Endothelial cell of umbilical vein (primary cell): ENCODE results near the gene NR6A1. TPM values are rescaled to one million over a fixed set of nuclear protein-coding genes. Genes with fewer than 3 reads are reported as not detected.

Source experiments
- BruUV-seq: library from RNA; stranded (reverse); fragments of 400-500 nt; replicated peaks from 2 replicates; lab custom pipeline; 2021; lab: Mats Ljungman, UMichigan
- CTCF ChIA-PET: fragments of 300-600, 350-600 bp; sonication (Branson Sonifier 250); formaldehyde crosslinking; loops from one replicate; lab custom pipeline; 2021; ENCODE audit warnings: antibody characterized with exemption, inconsistent platforms; lab: Charles Lee
- POLR2A ChIA-PET: fragments of 300-600, 350-600 bp; sonication (Branson Sonifier 250); formaldehyde crosslinking; loops from one replicate; lab custom pipeline; 2021; ENCODE audit warnings: antibody characterized with exemption, inconsistent platforms; lab: Charles Lee
- DNase-seq: peaks from one replicate; pipeline ENCODE4 v3.0.0-alpha.2; 2011; ENCODE audit warnings: low read depth, low spot score
- FAIRE-seq: peaks from 2 replicates; lab custom pipeline; 2011; peaks lifted over from hg19 to GRCh38; lab: Jason Lieb, UNC
- H2AFZ ChIP-seq: 2 replicates; pipeline ENCODE4 v1.6.0; 2012; ENCODE audit warnings: low read depth, low read length, control low read depth, inconsistent platforms
- H3K27ac ChIP-seq: 2 replicates; pipeline ENCODE4 v1.5.1; 2011; ENCODE audit warnings: low read depth, mild to moderate bottlenecking, control low read depth, low read length, moderate library complexity; ENCODE audit not compliant: insufficient read depth
- H3K27me3 ChIP-seq, 2 experiments: 2 replicates each; pipeline versions ENCODE4 v1.6.0 to v1.6.1; 2011; ENCODE audit warnings: low read length in 2 of 2, mixed read lengths in 1 of 2; ENCODE audit not compliant: control insufficient read depth in 2 of 2, insufficient read depth in 2 of 2
- H3K36me3 ChIP-seq, 2 experiments: 2 replicates in 1 of 2; 3 replicates in 1 of 2; pipeline ENCODE4 v1.5.1; 2011; ENCODE audit warnings: low read length in 2 of 2, mild to moderate bottlenecking in 1 of 2, moderate library complexity in 1 of 2; ENCODE audit not compliant: control insufficient read depth in 2 of 2, insufficient read depth in 2 of 2; ENCODE audit errors: extremely low read depth in 1 of 2
- H3K4me1 ChIP-seq: 3 replicates; pipeline ENCODE4 v1.5.1; 2011; ENCODE audit warnings: mild to moderate bottlenecking, low read length; ENCODE audit not compliant: control insufficient read depth, insufficient read depth; ENCODE audit errors: extremely low read depth
- H3K4me2 ChIP-seq: 2 replicates; pipeline ENCODE4 v1.6.1; 2011; ENCODE audit warnings: low read length, control low read depth, mixed read lengths; ENCODE audit not compliant: insufficient read depth
- H3K4me3 ChIP-seq, 3 experiments: fragments of 200-600 bp in 1 of 3; sonication (generic), shearing (Covaris generic) in 1 of 3; replicated peaks in 1 of 3; 2 replicates each; pipeline ENCODE4 v1.5.1; 2011 to 2016; ENCODE audit warnings: control low read depth in 3 of 3, low read length in 3 of 3, mild to moderate bottlenecking in 2 of 3, inconsistent platforms in 1 of 3, low read depth in 1 of 3, moderate library complexity in 1 of 3; ENCODE audit not compliant: insufficient read depth in 1 of 3
- H3K79me2 ChIP-seq: 2 replicates; pipeline ENCODE4 v1.6.0; 2012; ENCODE audit warnings: low read length, inconsistent platforms; ENCODE audit not compliant: control insufficient read depth, insufficient read depth
- H3K9ac ChIP-seq: replicated peaks from 2 replicates; pipeline ENCODE3; 2011; ENCODE audit warnings: low read length, control low read depth; ENCODE audit not compliant: insufficient read depth; ENCODE audit errors: extremely low read depth
- H3K9me1 ChIP-seq: replicated peaks from 3 replicates; pipeline ENCODE4 v1.6.0; 2011; ENCODE audit warnings: mild to moderate bottlenecking, low read length; ENCODE audit not compliant: control insufficient read depth, insufficient read depth; ENCODE audit errors: extremely low read depth
- H3K9me3 ChIP-seq: replicated peaks from 2 replicates; pipeline ENCODE4 v1.5.1; 2012; ENCODE audit warnings: low read length, inconsistent platforms; ENCODE audit not compliant: control insufficient read depth, insufficient read depth
- H4K20me1 ChIP-seq: replicated peaks from 2 replicates; pipeline ENCODE3; 2011; ENCODE audit warnings: mild to moderate bottlenecking, low read length; ENCODE audit not compliant: control insufficient read depth, insufficient read depth; ENCODE audit errors: extremely low read depth
- CTCF ChIP-seq, 2 donors: IDR thresholded peaks; 1 replicate in 1 of 2; 2 replicates in 1 of 2; pipeline ENCODE4 v1.5.1; 2011; ENCODE audit warnings: low read length in 2 of 2, mild to moderate bottlenecking in 2 of 2, moderate library complexity in 2 of 2, control low read depth in 1 of 2, inconsistent platforms in 1 of 2, low read depth in 1 of 2; ENCODE audit not compliant: insufficient read depth in 1 of 2; ENCODE audit errors: extremely low read depth in 1 of 2
- EZH2 ChIP-seq: IDR thresholded peaks from 2 replicates; pipeline ENCODE4 v1.6.1; 2012; ENCODE audit warnings: borderline replicate concordance, low read depth, mild to moderate bottlenecking, moderate library complexity, low read length, inconsistent platforms; ENCODE audit not compliant: severe bottlenecking
- FOS ChIP-seq: IDR thresholded peaks from 2 replicates; pipeline ENCODE4 v1.6.1; 2011; ENCODE audit warnings: mild to moderate bottlenecking, low read length, moderate library complexity, borderline replicate concordance; ENCODE audit not compliant: insufficient read depth
- GATA2 ChIP-seq: IDR thresholded peaks from 2 replicates; pipeline ENCODE4 v1.7.0; 2011; ENCODE audit warnings: low read depth, mild to moderate bottlenecking, moderate library complexity, mixed read lengths, low read length; ENCODE audit not compliant: insufficient read length, insufficient read depth
- JUN ChIP-seq: IDR thresholded peaks from 2 replicates; pipeline ENCODE4 v1.6.1; 2011; ENCODE audit warnings: borderline replicate concordance, low read depth; ENCODE audit not compliant: insufficient read length, insufficient read depth
- MAX ChIP-seq: IDR thresholded peaks from 2 replicates; pipeline ENCODE4 v1.6.1; 2011; ENCODE audit not compliant: insufficient read depth, insufficient read length
- MYC ChIP-seq: IDR thresholded peaks from one replicate; pipeline ENCODE4 v1.6.1; 2011; ENCODE audit warnings: mild to moderate bottlenecking, low read depth, low read length
- POLR2A ChIP-seq: IDR thresholded peaks from 2 replicates; pipeline ENCODE4 v1.6.1; 2012; ENCODE audit warnings: low read depth, mild to moderate bottlenecking, control low read depth, low read length
- POLR2AphosphoS5 ChIP-seq: IDR thresholded peaks from 2 replicates; pipeline ENCODE4 v1.6.1; 2012; ENCODE audit warnings: low read depth, mild to moderate bottlenecking, control low read depth, low read length, moderate library complexity; ENCODE audit not compliant: insufficient read depth
- dilution Hi-C: fragments of 300-500 bp; cut with MboI; formaldehyde crosslinking; loops from one replicate; pipeline ENCODE4 v1.15.0; 2019; ENCODE audit warnings: low sequenced_read_pairs; ENCODE audit not compliant: extremely low pct_ligation_motif_present
- intact Hi-C: fragments of 100-400 bp; cut with micrococcal nuclease; formaldehyde crosslinking; loops from one replicate; pipeline ENCODE4 v1.10.0; 2022
- polyA plus RNA-seq, 4 experiments: library from polyadenylated mRNA; depleted of rRNA in 3 of 4; stranded (reverse) in 3 of 4; unstranded in 1 of 4; fragments of >200 nt; gene quantifications; 2 replicates each; pipeline versions ENCODE4 v1.2.1 to v1.2.3, GENCODE V29; 2011 to 2012; ENCODE audit warnings: missing spikeins in 1 of 4
- total RNA-seq: library from RNA; stranded (reverse); gene quantifications from 2 replicates; pipeline ENCODE4 v1.2.3, GENCODE V29; 2021

Gene NR6A1
- total and polyA plus RNA-seq, 2 donors (not counting 3 experiments of a cell fraction or from before 2014, with no cell fraction given), result 0.17 to 1.2 TPM

- no peaks in the 10 kb centered on the region for H3K9me1 ChIP-seq
- CTCF ChIA-PET, result interaction anchor here (0.7 to 9.0 kb wide), 7 partner anchors 10 to 197 kb away, joined by 3 to 439 read pairs (median 4); no protein-coding TSS in a partner anchor
- FAIRE-seq, result no peak
- no peak overlapping the region for H3K4me2 ChIP-seq
- intact Hi-C loops, result no loop called here
- H3K79me2 ChIP-seq, result no peaks in the 10 kb centered on the region
- TF ChIP-seq GATA2 (no peak), POLR2AphosphoS5 (no peak), JUN (no peak), POLR2A (no peak), CTCF (IDR thresholded peaks at IDR 0.05; ENCODE audit: extremely low read depth in 1 of 2, insufficient read depth in 1 of 2, low read depth in 1 of 2, low read length in 2 of 2) (no peak), MAX (no peak), FOS (no peak), MYC (no peak), EZH2 (no peak)
- DNase-seq, result no peak
- no peak overlapping the region for H3K27ac ChIP-seq
- no TSS peak for BruUV-seq
- dilution Hi-C loops, result no loop called here
- no peaks in the 10 kb centered on the region for H3K36me3 ChIP-seq
- H3K27me3 ChIP-seq, result peaks cover 11 to 19% of the 10 kb centered on the region in 2 experiments
- H3K9ac ChIP-seq, result no peak overlapping the region
- POLR2A ChIA-PET, result no interaction called here
- no peaks in the 10 kb centered on the region for H3K9me3 ChIP-seq
- H4K20me1 ChIP-seq, result no peaks in the 10 kb centered on the region
- no peaks in the 10 kb centered on the region for H3K4me1 ChIP-seq
- no peak overlapping the region for H3K4me3 ChIP-seq
- H2AFZ ChIP-seq, result no peak overlapping the region
Observed at GRCh38 chr9:124615100-124615742, 155.9 kb downstream of the NR6A1 start.
